Keratinocyte (primary cell): ENCODE results near the gene RFPL2. TPM values are rescaled to one million over a fixed set of nuclear protein-coding genes. Genes with fewer than 3 reads are reported as not detected.

Source experiments
- DNase-seq: peaks from one replicate; pipeline ENCODE4 v3.0.0-alpha.2; 2011; ENCODE audit warnings: low read depth, missing footprints, low spot score
- FAIRE-seq: peaks from 2 replicates; lab custom pipeline; 2011; peaks lifted over from hg19 to GRCh38; lab: Jason Lieb, UNC
- H2AFZ ChIP-seq: 2 replicates; pipeline ENCODE4 v1.6.0; 2012; ENCODE audit warnings: low read length, control low read depth, inconsistent platforms; ENCODE audit not compliant: control insufficient read depth
- H3K27ac ChIP-seq: 2 replicates; pipeline ENCODE4 v1.5.1; 2011; ENCODE audit warnings: low read length; ENCODE audit not compliant: control insufficient read depth, insufficient read depth
- H3K27me3 ChIP-seq: 3 replicates; pipeline ENCODE4 v1.6.0; 2011; ENCODE audit warnings: low read length; ENCODE audit not compliant: control insufficient read depth, insufficient read depth; ENCODE audit errors: extremely low read depth
- H3K36me3 ChIP-seq, 2 experiments: 2 replicates in 1 of 2; 3 replicates in 1 of 2; pipeline ENCODE4 v1.5.1; 2011; ENCODE audit warnings: low read length in 2 of 2, mild to moderate bottlenecking in 1 of 2; ENCODE audit not compliant: control insufficient read depth in 2 of 2, insufficient read depth in 2 of 2; ENCODE audit errors: extremely low read depth in 1 of 2
- H3K4me1 ChIP-seq: 3 replicates; pipeline ENCODE4 v1.5.1; 2011; ENCODE audit warnings: low read length; ENCODE audit not compliant: control insufficient read depth, insufficient read depth; ENCODE audit errors: extremely low read depth
- H3K4me2 ChIP-seq: 3 replicates; pipeline ENCODE4 v1.6.0; 2011; ENCODE audit warnings: low read depth, low read length; ENCODE audit not compliant: control insufficient read depth, insufficient read depth; ENCODE audit errors: extremely low read depth
- H3K4me3 ChIP-seq, 3 experiments: fragments of 200-600 bp in 1 of 3; sonication (generic) in 1 of 3; 2 replicates in 2 of 3; 3 replicates in 1 of 3; pipeline ENCODE4 v1.5.1; 2011 to 2016; ENCODE audit warnings: low read length in 3 of 3, mild to moderate bottlenecking in 3 of 3, control low read depth in 2 of 3, inconsistent platforms in 1 of 3, low read depth in 1 of 3, mixed read lengths in 1 of 3, mixed run types in 1 of 3, moderate library complexity in 1 of 3; ENCODE audit not compliant: control insufficient read depth in 2 of 3, insufficient read depth in 2 of 3; ENCODE audit errors: extremely low read depth in 1 of 3
- H3K79me2 ChIP-seq: 2 replicates; pipeline ENCODE4 v1.6.0; 2012; ENCODE audit warnings: low read length; ENCODE audit not compliant: control insufficient read depth, insufficient read depth
- H3K9ac ChIP-seq: 3 replicates; pipeline ENCODE4 v1.6.0; 2011; ENCODE audit warnings: low read length; ENCODE audit not compliant: control insufficient read depth, insufficient read depth; ENCODE audit errors: extremely low read depth
- H3K9me1 ChIP-seq: 3 replicates; pipeline ENCODE4 v1.6.0; 2011; ENCODE audit warnings: low read length; ENCODE audit not compliant: control insufficient read depth, insufficient read depth; ENCODE audit errors: extremely low read depth
- H3K9me3 ChIP-seq: 2 replicates; pipeline ENCODE4 v1.5.1; 2012; ENCODE audit warnings: low read depth, low read length; ENCODE audit not compliant: control insufficient read depth
- H4K20me1 ChIP-seq: 3 replicates; pipeline ENCODE4 v1.6.0; 2011; ENCODE audit warnings: low read length; ENCODE audit not compliant: control insufficient read depth, insufficient read depth; ENCODE audit errors: extremely low read depth
- CTCF ChIP-seq, 3 experiments: IDR thresholded peaks in 1 of 3; conservative IDR thresholded peaks in 1 of 3; optimal IDR thresholded peaks in 1 of 3; 2 replicates in 2 of 3; 3 replicates in 1 of 3; pipeline versions ENCODE3 to v1.5.1; 2011; ENCODE audit warnings: low read length in 3 of 3, mild to moderate bottlenecking in 3 of 3, moderate library complexity in 2 of 3, control low read depth in 1 of 3, inconsistent platforms in 1 of 3; ENCODE audit not compliant: insufficient read depth in 2 of 3; ENCODE audit errors: extremely low read depth in 1 of 3
- EZH2 ChIP-seq: IDR thresholded peaks from one replicate; pipeline ENCODE4 v1.6.1; 2012; ENCODE audit warnings: inconsistent platforms, mild to moderate bottlenecking, low read length, moderate library complexity
- dilution Hi-C: fragments of 300-500 bp; cut with MboI; formaldehyde crosslinking; loops from one replicate; pipeline ENCODE4 v1.7.0; 2020; ENCODE audit warnings: low sequenced_read_pairs; ENCODE audit not compliant: extremely low pct_ligation_motif_present
- polyA plus RNA-seq, 5 experiments: library from polyadenylated mRNA; depleted of rRNA in 3 of 5; stranded (reverse) in 3 of 5; stranded (forward) in 1 of 5; unstranded in 1 of 5; fragments of >200 nt; gene quantifications; 1 replicate in 1 of 5; 2 replicates in 3 of 5; 3 replicates in 1 of 5; pipeline versions ENCODE4 v1.2.1 to v1.2.3, GENCODE V29; 2011 to 2012; ENCODE audit warnings: missing spikeins in 2 of 5, low read depth in 1 of 5, low replicate concordance in 1 of 5

Gene RFPL2
- polyA plus RNA-seq, 1 donor (not counting 4 experiments of a cell fraction or from before 2014, with no cell fraction given) = not detected

GRCh38 chr22:32204040-32204855 is 625 bp downstream of the RFPL2 start:
- TF ChIP-seq CTCF (optimal IDR thresholded peaks at IDR 0.05 in 1 of 3, IDR thresholded peaks at IDR 0.05 in 1 of 3, conservative IDR thresholded peaks at IDR 0.05 in 1 of 3; ENCODE audit: extremely low read depth in 1 of 3, insufficient read depth in 2 of 3, low read length in 3 of 3) (no peak), EZH2 (no peak)
- Histone ChIP-seq H3K79me2 (no peaks in the 10 kb centered on the region), H3K36me3 (no peaks in the 10 kb centered on the region), H3K9me3 (no peaks in the 10 kb centered on the region), H3K27me3 (peaks cover 16% of the 10 kb centered on the region), H3K4me1 (no peaks in the 10 kb centered on the region), H3K4me3 (peak overlapping the region in 1 of 3 experiments; percentile 13), H2AFZ (no peak overlapping the region), H3K9ac (no peak overlapping the region), H3K27ac (no peak overlapping the region), H4K20me1 (no peaks in the 10 kb centered on the region), H3K9me1 (no peaks in the 10 kb centered on the region), H3K4me2 (peak overlapping the region; percentile 45)
- DNase-seq (no peak), FAIRE-seq (no peak)
- dilution Hi-C loops = no loop called here

DNA sequence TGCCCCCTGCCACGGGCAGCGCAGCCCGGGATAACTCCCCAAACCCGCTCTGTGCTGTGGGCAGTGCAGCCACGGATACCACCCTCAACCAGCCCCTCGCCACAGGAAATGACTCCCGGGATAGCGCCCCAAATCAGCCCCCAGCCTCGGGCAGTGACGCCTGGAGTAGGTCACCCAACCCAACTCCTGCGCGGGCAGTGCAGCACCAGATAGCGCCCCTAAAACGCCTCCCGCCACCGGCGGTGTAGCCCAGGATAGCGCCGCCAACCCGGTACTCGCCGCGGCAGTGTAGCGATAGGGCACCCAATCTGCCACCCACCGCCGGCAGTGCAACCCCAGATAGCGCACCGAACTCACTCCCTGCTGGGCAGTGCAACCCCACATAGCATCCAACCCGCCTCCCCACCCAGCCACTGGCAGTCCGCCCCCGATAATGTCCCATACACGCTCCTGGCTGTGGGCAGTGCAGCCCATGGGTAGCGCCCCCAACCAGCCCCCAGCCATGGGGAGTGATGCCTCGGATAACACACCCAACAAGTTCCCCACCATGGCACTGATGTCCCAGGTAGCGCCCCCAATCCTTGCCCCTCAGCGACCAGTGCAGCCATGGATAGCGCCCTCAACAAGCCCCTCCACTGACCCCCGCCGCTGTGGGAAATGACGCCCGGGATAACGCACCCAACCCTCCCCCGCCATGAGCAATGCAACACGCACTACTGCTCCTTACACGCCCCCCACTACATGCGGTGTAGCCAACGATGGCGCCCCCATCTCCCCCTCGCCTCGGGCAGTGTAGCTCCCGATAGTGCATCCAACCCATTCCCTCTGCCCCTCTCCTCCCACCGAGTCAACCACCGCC is 1.5 kb downstream of the RFPL2 start:
- no peaks in the 10 kb centered on the region for H3K4me1 ChIP-seq
- dilution Hi-C loops = no loop called here
- DNase-seq = no peak
- H3K9me3 ChIP-seq = no peaks in the 10 kb centered on the region
- TF ChIP-seq EZH2 (no peak), CTCF (optimal IDR thresholded peaks at IDR 0.05 in 1 of 3, IDR thresholded peaks at IDR 0.05 in 1 of 3, conservative IDR thresholded peaks at IDR 0.05 in 1 of 3; ENCODE audit: extremely low read depth in 1 of 3, insufficient read depth in 2 of 3, low read length in 3 of 3) (no peak)
- peaks cover 16% of the 10 kb centered on the region for H3K27me3 ChIP-seq
- H4K20me1 ChIP-seq = no peaks in the 10 kb centered on the region
- FAIRE-seq = no peak
- H3K9ac ChIP-seq = no peak overlapping the region
- H3K9me1 ChIP-seq = no peaks in the 10 kb centered on the region
- no peaks in the 10 kb centered on the region for H3K79me2 ChIP-seq
- no peak overlapping the region for H3K4me2 ChIP-seq
- no peak overlapping the region for H2AFZ ChIP-seq
- no peak overlapping the region for H3K27ac ChIP-seq
- H3K4me3 ChIP-seq = no peak overlapping the region
- H3K36me3 ChIP-seq = no peaks in the 10 kb centered on the region
